Chondrocyte (in vitro differentiated cells): ENCODE data around the gene NAV3. TPM values are rescaled to one million over a fixed set of nuclear protein-coding genes. Genes with fewer than 3 reads are reported as not detected.
A peak's percentile ranks its signal among the peaks of the same experiment; 100 is the strongest.
"Not testable (repeated sequence)": the region's sequence is repeated elsewhere in the genome, so short reads cannot be mapped to it uniquely, and the experiment has no call there.

Source experiments
- DNase-seq: peaks from one replicate; pipeline ENCODE4 v3.0.0; 2021; ENCODE audit warnings: mixed read lengths, low spot score
- H3K27ac Mint-ChIP-seq: one replicate; pipeline ENCODE4 v1.8.0; 2021; ENCODE audit warnings: mild to moderate bottlenecking, moderate library complexity, mixed read lengths; ENCODE audit not compliant: unreplicated experiment
- H3K27me3 Mint-ChIP-seq: 2 replicates; pipeline ENCODE4 v1.8.0; 2021; ENCODE audit warnings: low read depth, mixed read lengths
- H3K36me3 Mint-ChIP-seq: 2 replicates; pipeline ENCODE4 v1.8.0; 2021; ENCODE audit warnings: low read depth, mixed read lengths
- H3K4me1 Mint-ChIP-seq: 2 replicates; pipeline ENCODE4 v1.8.0; 2021; ENCODE audit warnings: low read depth, mild to moderate bottlenecking, mixed read lengths
- H3K4me3 Mint-ChIP-seq: one replicate; pipeline ENCODE4 v1.8.0; 2021; ENCODE audit warnings: mild to moderate bottlenecking, moderate library complexity, mixed read lengths; ENCODE audit not compliant: unreplicated experiment
- H3K9me3 Mint-ChIP-seq: 2 replicates; pipeline ENCODE4 v1.8.0; 2021; ENCODE audit warnings: low read depth, mixed read lengths
- total RNA-seq: library from RNA; stranded (reverse); gene quantifications from 3 replicates; pipeline ENCODE4 v1.2.1, GENCODE V29; 2021
- TF ChIP-seq, protein P1 (sequence below): fragments of 200-600 bp; sonication (generic); IDR thresholded peaks from 2 replicates; pipeline ENCODE4 v1.5.0; 2021; ENCODE audit warnings: antibody characterized with exemption, mild to moderate bottlenecking, moderate library complexity

Gene NAV3
- total RNA-seq, 1 donor from 2014 or later = 29.9 TPM

DNA sequence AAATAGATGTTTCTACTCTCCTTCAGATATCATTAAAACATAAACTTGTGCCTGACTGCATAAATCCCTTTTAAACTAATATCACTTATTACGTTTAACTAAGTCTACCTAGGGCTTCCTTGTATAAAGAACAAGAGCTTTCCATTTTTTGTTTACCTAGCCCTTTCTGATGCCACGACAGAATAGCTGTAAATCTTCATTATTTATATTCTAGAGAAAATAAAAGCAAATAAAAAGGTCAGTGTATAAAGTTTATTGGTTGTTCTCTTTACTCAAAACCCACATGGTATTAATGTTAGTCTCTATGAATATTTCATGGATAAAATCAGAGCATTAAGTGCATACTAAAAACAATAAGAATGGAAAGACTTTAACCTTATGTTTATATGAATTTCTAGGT, 269.1 kb downstream of the NAV3 start:
- Mint-ChIP-seq H3K4me3 (no peak overlapping the region), H3K9me3 (no peaks in the 10 kb centered on the region), H3K36me3 (peaks cover 2% of the 10 kb centered on the region), H3K27me3 (no peaks in the 10 kb centered on the region), H3K27ac (no peak overlapping the region), H3K4me1 (peaks cover 8% of the 10 kb centered on the region)
- no peak for DNase-seq
- TF ChIP-seq, protein P1, sequence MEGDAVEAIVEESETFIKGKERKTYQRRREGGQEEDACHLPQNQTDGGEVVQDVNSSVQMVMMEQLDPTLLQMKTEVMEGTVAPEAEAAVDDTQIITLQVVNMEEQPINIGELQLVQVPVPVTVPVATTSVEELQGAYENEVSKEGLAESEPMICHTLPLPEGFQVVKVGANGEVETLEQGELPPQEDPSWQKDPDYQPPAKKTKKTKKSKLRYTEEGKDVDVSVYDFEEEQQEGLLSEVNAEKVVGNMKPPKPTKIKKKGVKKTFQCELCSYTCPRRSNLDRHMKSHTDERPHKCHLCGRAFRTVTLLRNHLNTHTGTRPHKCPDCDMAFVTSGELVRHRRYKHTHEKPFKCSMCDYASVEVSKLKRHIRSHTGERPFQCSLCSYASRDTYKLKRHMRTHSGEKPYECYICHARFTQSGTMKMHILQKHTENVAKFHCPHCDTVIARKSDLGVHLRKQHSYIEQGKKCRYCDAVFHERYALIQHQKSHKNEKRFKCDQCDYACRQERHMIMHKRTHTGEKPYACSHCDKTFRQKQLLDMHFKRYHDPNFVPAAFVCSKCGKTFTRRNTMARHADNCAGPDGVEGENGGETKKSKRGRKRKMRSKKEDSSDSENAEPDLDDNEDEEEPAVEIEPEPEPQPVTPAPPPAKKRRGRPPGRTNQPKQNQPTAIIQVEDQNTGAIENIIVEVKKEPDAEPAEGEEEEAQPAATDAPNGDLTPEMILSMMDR = no peak

DNA sequence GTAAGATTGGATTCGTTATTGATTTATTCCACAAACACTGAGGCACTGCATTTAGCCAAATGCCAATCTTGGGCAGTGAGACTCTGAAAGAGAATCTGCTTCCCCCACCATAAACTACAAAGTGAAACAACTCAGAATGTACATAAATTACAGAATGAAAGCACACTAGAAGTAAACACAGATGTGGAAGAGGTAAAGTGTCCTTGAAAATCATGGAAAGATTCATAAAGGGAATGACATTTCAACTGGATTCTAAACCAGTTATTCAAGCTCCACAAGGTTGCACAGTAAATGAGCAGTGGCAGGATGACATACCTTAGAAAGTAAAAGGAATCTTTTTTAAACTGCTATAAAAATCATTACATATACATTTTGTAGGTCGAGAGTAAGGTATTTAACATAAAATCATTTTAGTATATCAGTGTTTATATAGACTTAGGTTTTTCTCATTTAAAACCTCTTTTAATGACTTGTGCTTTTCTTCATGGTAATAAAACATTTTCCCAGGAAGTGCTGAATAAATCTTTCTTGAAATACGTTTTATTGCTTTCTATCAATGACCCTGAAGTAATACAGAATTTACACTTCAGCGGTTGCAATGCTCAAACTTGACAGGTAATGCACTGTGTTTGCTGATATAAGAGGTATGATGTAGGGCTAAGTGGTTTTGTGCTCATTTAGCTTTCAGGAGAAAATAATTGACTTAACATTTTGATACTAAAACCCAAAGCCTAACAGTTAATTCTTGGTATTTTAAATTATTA, 270.6 kb downstream of the NAV3 start:
- H3K27ac Mint-ChIP-seq = no peak overlapping the region
- H3K4me1 Mint-ChIP-seq = peaks cover 8% of the 10 kb centered on the region
- H3K27me3 Mint-ChIP-seq = no peaks in the 10 kb centered on the region

DNA sequence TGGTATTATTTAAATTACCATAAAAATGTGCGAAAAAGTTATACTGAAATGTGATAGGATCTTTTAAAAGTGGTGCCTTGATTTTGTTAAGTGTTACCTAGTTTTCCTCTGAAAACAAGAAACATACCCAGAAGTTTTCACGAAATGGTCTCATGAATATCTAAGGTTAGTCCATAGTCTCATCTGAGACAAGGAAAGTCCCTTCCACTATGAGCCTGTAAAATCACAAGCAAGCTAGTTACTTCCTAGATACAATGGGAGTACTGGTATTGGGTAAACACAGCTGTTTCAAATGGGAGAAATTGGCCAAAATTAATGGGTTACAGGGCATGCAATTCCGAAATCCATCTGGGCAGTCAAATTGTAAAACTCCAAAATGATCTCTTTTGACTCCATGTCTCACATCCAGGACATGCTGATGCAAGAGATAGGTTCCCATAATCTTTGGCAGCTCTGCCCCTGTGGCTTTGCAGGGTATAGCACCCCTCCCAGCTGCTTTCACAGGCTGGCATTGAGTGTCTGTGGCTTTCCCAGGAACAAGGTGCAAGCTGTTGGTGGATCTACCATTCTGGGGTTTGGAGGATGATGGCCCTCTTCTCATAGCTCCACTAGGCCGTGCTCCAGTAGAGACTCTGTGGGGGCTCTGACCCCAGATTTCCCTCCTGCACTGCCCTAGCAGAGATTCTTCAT, 271.4 kb downstream of the NAV3 start:
- Mint-ChIP-seq H3K27ac (no peak overlapping the region), H3K27me3 (no peaks in the 10 kb centered on the region), H3K4me1 (peaks cover 3% of the 10 kb centered on the region), H3K9me3 (no peaks in the 10 kb centered on the region), H3K36me3 (peaks cover 6% of the 10 kb centered on the region), H3K4me3 (no peak overlapping the region)
- TF ChIP-seq, protein P1 = peak; percentile 14
- no peak for DNase-seq

More for the DNA sequence above, 270.6 kb downstream of the NAV3 start:
- TF ChIP-seq, protein P1 = no peak
- Mint-ChIP-seq H3K9me3 (no peaks in the 10 kb centered on the region), H3K36me3 (peaks cover 2% of the 10 kb centered on the region), H3K4me3 (no peak overlapping the region)
- no peak for DNase-seq

DNA sequence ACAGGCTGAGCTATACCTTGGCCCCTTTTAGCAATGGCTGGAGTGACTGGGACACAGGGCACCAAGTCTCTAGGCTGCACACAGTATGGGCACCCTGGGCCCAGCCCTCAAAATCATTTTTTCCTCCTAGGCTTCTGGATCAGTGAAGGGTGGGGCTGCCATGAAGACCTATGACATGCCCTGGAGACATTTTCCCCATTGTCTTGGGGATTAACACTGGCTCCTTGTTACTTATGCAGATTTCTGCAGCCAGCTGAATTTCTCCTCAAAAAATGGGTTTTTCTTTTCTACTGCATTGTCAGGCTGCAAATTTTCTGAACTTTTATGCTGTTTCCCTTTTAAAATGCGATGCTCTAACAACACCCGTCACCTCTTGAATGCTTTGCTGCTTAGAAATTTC, 272.1 kb downstream of the NAV3 start:
- not testable (repeated sequence) for H3K4me3 Mint-ChIP-seq, H3K9me3 Mint-ChIP-seq, H3K27me3 Mint-ChIP-seq, H3K4me1 Mint-ChIP-seq, H3K36me3 Mint-ChIP-seq, H3K27ac Mint-ChIP-seq, DNase-seq

DNA sequence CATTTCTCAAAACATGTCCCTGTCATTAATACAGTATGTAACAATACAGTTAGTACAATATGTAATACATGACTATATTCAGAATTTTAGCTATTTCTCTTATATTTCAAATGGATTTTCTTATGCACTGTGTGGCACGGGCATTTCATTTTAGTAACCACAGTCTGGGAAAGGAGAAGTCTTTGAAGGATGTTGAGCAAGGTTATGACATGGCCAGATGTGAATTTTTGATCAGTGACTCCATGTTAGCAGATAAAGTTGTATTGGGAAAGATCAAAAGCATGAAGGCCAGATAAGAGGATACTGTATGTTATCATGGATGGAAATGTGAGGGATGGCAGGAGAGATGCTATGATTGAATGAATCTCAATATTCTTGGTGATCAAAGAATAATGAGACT, 285.2 kb downstream of the NAV3 start:
- H3K36me3 Mint-ChIP-seq = peaks cover 3% of the 10 kb centered on the region
- DNase-seq = no peak
- peaks cover 16% of the 10 kb centered on the region for H3K9me3 Mint-ChIP-seq
- no peak overlapping the region for H3K4me3 Mint-ChIP-seq
- TF ChIP-seq, protein P1 = no peak
- H3K27ac Mint-ChIP-seq = no peak overlapping the region
- H3K27me3 Mint-ChIP-seq = no peaks in the 10 kb centered on the region
- H3K4me1 Mint-ChIP-seq = peaks cover 20% of the 10 kb centered on the region
